GM19372 (cell line): ENCODE data around the gene NPHP4.

Experiments
- ATAC-seq: cut with Tn5 transposase; IDR thresholded peaks from one replicate; pipeline ENCODE4 v1.9.1; 2021; ENCODE audit warnings: mild to moderate bottlenecking, low read depth, moderate library complexity; ENCODE audit not compliant: unreplicated experiment

The NPHP4 gene

GRCh38 chr1:5992814-5993555 lies 760 bp upstream of the NPHP4 start:
- ATAC-seq, result peak; percentile 5

- peak; percentile 8 for ATAC-seq
Measured at GRCh38 chr1:5991381-5992025, 722 bp downstream of the NPHP4 start.

GRCh38 chr1:5990913-5991312 lies 1.3 kb downstream of the NPHP4 start:
- ATAC-seq, result no peak

- no peak for ATAC-seq
Measured at GRCh38 chr1:5989731-5990271, 2.4 kb downstream of the NPHP4 start.

- ATAC-seq, result no peak
Measured at GRCh38 chr1:5989286-5989605, 3.0 kb downstream of the NPHP4 start.

- no peak for ATAC-seq
Measured at GRCh38 chr1:5988596-5989285, 3.5 kb downstream of the NPHP4 start.

- no peak for ATAC-seq
Measured at GRCh38 chr1:5986018-5986417, 6.2 kb downstream of the NPHP4 start.

- no peak for ATAC-seq
Measured at GRCh38 chr1:5985250-5985649, 7.0 kb downstream of the NPHP4 start.

GRCh38 chr1:5983361-5984103 lies 8.7 kb downstream of the NPHP4 start:
- no peak for ATAC-seq

GRCh38 chr1:5982868-5983267 lies 9.4 kb downstream of the NPHP4 start:
- no peak for ATAC-seq

- no peak for ATAC-seq
Measured at GRCh38 chr1:5982276-5982675, 9.9 kb downstream of the NPHP4 start.

- no peak for ATAC-seq
Measured at GRCh38 chr1:5981009-5981380, 11.2 kb downstream of the NPHP4 start.

GRCh38 chr1:5980314-5981008 lies 11.8 kb downstream of the NPHP4 start:
- no peak for ATAC-seq

GRCh38 chr1:5979536-5980313 lies 12.5 kb downstream of the NPHP4 start:
- ATAC-seq, result no peak

- no peak for ATAC-seq
Measured at GRCh38 chr1:5978452-5978851, 13.8 kb downstream of the NPHP4 start.

- ATAC-seq, result no peak
Measured at GRCh38 chr1:5977494-5978444, 14.5 kb downstream of the NPHP4 start.

- no peak for ATAC-seq
Measured at GRCh38 chr1:5976726-5977493, 15.3 kb downstream of the NPHP4 start.

- ATAC-seq, result no peak
Measured at GRCh38 chr1:5976231-5976630, 16.0 kb downstream of the NPHP4 start.
